Posterior vena cava (tissue), 2 donors: ENCODE data around the gene UBE4B. TPM values are rescaled to one million over a fixed set of nuclear protein-coding genes. Genes with fewer than 3 reads are reported as not detected.
"Not testable (repeated sequence)": the region's sequence is repeated elsewhere in the genome, so short reads cannot be mapped to it uniquely, and the experiment has no call there.

ENCODE experiments used
- DNase-seq: peaks from one replicate; pipeline ENCODE4 v3.0.0-alpha.2; 2020; ENCODE audit warnings: low spot score
- intact Hi-C, 2 donors: fragments of 100-400 bp; cut with DNase I; formaldehyde crosslinking; loops; one replicate each; pipeline versions ENCODE4 v1.14.1 to v1.14.2; 2022 to 2023
- microRNA-seq, 2 donors: library from miRNA; unstranded; fragments of <30 nt; microRNA quantifications; one replicate each; pipeline ENCODE4 v1.2.0, GENCODE V29; 2020 to 2021; ENCODE audit warnings: borderline microRNAs expressed in 2 of 2
- total RNA-seq, 2 donors: library from RNA; stranded (reverse); fragmentation: NEBNext Ultra II Directional; extraction: Animal tissue kit (Norgen Biotek cat#: 25700); gene quantifications; one replicate each; pipeline ENCODE4 v1.2.1, GENCODE V29; 2021
- donor health status: DM: yes; HTN: yes; CAD: no.
- donor health status: DM: yes; HTN: yes; CAD: no.

UBE4B gene
- total RNA-seq, 2 donors from 2014 or later = 34.4 to 34.7 TPM

- intact Hi-C loops = no loop called here
- no peak for DNase-seq
These were observed 185.1 kb downstream of the UBE4B start for GRCh38 chr1:10217748-10218441.

GRCh38 chr1:10220200-10220599 is 187.4 kb downstream of the UBE4B start:
- intact Hi-C loops = no loop called here
- DNase-seq = no peak

- DNase-seq, intact Hi-C loops: not testable (repeated sequence)
These were observed 187.9 kb downstream of the UBE4B start for GRCh38 chr1:10220657-10221056.

GRCh38 chr1:10225573-10225972 is 192.8 kb downstream of the UBE4B start:
- intact Hi-C loops = no loop called here
- no peak for DNase-seq

GRCh38 chr1:10228528-10228927 is 195.8 kb downstream of the UBE4B start:
- intact Hi-C loops = no loop called here
- DNase-seq = no peak

- DNase-seq = no peak
- intact Hi-C loops = no loop called here
These were observed 197.1 kb downstream of the UBE4B start for GRCh38 chr1:10229903-10230302.

Small RNA genes lying within 50 kb of the gene (microRNA-seq; reads per million reads assigned to microRNA genes)
- gene MIR1273D = 0 reads per million in 2 donors

Other genes starting within 250 kb of the UBE4B start
- gene CLSTN1, start 209.0 kb upstream of the UBE4B start, total RNA-seq = 10 to 100 TPM; 59.8 to 77.9 TPM
- gene CTNNBIP1, start 122.7 kb upstream of the UBE4B start, total RNA-seq = 10 to 100 TPM; 13.9 to 18.3 TPM
- gene LZIC, start 89.6 kb upstream of the UBE4B start, total RNA-seq = 10 to 100 TPM; 31.5 to 34.1 TPM
- 1 to 10 TPM; 7.5 to 7.8 TPM for gene NMNAT1, start 89.5 kb upstream of the UBE4B start, total RNA-seq
- gene RBP7, start 35.7 kb upstream of the UBE4B start, total RNA-seq = 10 to 100 TPM; 32.9 to 35.7 TPM
- gene KIF1B, start 177.6 kb downstream of the UBE4B start, total RNA-seq = 10 to 100 TPM; 47.9 to 79.4 TPM